Measurements from ENCODE around the gene CCDC50.

DNA sequence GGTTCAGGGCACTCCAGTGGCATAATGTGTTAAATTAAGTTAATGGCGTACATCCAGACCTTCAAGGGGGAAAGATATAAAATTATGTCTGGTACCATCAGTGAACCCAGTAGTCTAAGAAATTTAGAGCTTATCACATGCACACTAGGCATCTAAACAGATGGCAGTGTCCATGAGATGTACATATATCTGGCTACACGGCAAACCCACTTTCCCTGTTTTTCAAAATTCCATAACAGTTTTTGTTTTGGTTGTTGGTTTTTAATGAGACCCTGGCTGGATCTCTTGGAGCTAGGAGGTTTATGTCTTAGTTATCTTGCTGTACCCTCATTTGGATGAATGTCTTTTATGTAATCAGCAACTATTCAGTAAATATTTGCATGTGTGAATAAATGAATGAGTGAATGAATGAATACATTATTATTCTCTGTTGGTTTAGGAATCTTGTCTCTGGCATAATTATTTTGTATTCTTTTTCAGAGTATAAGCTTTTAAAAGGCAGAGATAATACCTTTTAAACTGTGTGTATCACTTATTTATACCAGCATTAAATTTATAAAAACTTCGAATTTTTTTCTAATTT, 4.2 kb downstream of the CCDC50 start:
- TF ChIP-seq, protein P1, sequence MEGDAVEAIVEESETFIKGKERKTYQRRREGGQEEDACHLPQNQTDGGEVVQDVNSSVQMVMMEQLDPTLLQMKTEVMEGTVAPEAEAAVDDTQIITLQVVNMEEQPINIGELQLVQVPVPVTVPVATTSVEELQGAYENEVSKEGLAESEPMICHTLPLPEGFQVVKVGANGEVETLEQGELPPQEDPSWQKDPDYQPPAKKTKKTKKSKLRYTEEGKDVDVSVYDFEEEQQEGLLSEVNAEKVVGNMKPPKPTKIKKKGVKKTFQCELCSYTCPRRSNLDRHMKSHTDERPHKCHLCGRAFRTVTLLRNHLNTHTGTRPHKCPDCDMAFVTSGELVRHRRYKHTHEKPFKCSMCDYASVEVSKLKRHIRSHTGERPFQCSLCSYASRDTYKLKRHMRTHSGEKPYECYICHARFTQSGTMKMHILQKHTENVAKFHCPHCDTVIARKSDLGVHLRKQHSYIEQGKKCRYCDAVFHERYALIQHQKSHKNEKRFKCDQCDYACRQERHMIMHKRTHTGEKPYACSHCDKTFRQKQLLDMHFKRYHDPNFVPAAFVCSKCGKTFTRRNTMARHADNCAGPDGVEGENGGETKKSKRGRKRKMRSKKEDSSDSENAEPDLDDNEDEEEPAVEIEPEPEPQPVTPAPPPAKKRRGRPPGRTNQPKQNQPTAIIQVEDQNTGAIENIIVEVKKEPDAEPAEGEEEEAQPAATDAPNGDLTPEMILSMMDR (IDR thresholded peaks at IDR 0.05; ENCODE audit: low read depth, low read length, poor library complexity, severe bottlenecking): no peak
- TF ChIP-seq EZH2phosphoT487 (IDR thresholded peaks at IDR 0.05; ENCODE audit: borderline replicate concordance, low read length): no peak
